PC-3 (cell line): ENCODE results near the gene LMO1.

ENCODE experiments used
- EZH2 ChIP-seq: fragments of 300-600 bp; sonication (generic); IDR thresholded peaks from one replicate; pipeline ENCODE4 v1.6.1; 2017; ENCODE audit warnings: antibody characterized with exemption, mild to moderate bottlenecking, low read length; ENCODE audit not compliant: unreplicated experiment
- EZH2phosphoT487 ChIP-seq: fragments of 300-600 bp; sonication (generic); IDR thresholded peaks from 2 replicates; pipeline ENCODE4 v1.6.1; 2018; ENCODE audit warnings: mild to moderate bottlenecking, antibody characterized with exemption, low read length, borderline replicate concordance
- TF ChIP-seq, protein P1 (sequence below): fragments of 300-600 bp; sonication (generic); conservative IDR thresholded peaks from 2 replicates; pipeline ENCODE4 v1.5.1; 2017; ENCODE audit warnings: antibody characterized with exemption, low read depth, mild to moderate bottlenecking, low read length

- TF ChIP-seq EZH2phosphoT487 (no peak), EZH2 (no peak)
- TF ChIP-seq, protein P1, sequence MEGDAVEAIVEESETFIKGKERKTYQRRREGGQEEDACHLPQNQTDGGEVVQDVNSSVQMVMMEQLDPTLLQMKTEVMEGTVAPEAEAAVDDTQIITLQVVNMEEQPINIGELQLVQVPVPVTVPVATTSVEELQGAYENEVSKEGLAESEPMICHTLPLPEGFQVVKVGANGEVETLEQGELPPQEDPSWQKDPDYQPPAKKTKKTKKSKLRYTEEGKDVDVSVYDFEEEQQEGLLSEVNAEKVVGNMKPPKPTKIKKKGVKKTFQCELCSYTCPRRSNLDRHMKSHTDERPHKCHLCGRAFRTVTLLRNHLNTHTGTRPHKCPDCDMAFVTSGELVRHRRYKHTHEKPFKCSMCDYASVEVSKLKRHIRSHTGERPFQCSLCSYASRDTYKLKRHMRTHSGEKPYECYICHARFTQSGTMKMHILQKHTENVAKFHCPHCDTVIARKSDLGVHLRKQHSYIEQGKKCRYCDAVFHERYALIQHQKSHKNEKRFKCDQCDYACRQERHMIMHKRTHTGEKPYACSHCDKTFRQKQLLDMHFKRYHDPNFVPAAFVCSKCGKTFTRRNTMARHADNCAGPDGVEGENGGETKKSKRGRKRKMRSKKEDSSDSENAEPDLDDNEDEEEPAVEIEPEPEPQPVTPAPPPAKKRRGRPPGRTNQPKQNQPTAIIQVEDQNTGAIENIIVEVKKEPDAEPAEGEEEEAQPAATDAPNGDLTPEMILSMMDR = no peak
These were observed 29.8 kb downstream of the LMO1 start for GRCh38 chr11:8233691-8234424.
